HG02763 (cell line): ENCODE data around the gene TCEA2.

Experiments
- ATAC-seq: cut with Tn5 transposase; IDR thresholded peaks from one replicate; pipeline ENCODE4 v1.9.1; 2021; ENCODE audit warnings: mild to moderate bottlenecking, moderate library complexity; ENCODE audit not compliant: unreplicated experiment

Gene TCEA2

GRCh38 chr20:64063389-64064144 is 569 bp downstream of the TCEA2 start:
- no peak for ATAC-seq

- no peak for ATAC-seq
Observed at GRCh38 chr20:64064145-64064698, 1.2 kb downstream of the TCEA2 start.

- no peak for ATAC-seq
Observed at GRCh38 chr20:64065062-64065973, 2.3 kb downstream of the TCEA2 start.

- ATAC-seq = no peak
Observed at GRCh38 chr20:64065974-64066343, 3.0 kb downstream of the TCEA2 start.

- ATAC-seq = no peak
Observed at GRCh38 chr20:64067005-64067632, 4.1 kb downstream of the TCEA2 start.

- no peak for ATAC-seq
Observed at GRCh38 chr20:64067733-64068307, 4.8 kb downstream of the TCEA2 start.

- ATAC-seq = no peak
Observed at GRCh38 chr20:64068386-64069208, 5.6 kb downstream of the TCEA2 start.

GRCh38 chr20:64069209-64069613 is 6.2 kb downstream of the TCEA2 start:
- no peak for ATAC-seq

GRCh38 chr20:64069614-64070243 is 6.7 kb downstream of the TCEA2 start:
- ATAC-seq = no peak

GRCh38 chr20:64070244-64070993 is 7.4 kb downstream of the TCEA2 start:
- ATAC-seq = no peak

GRCh38 chr20:64071341-64072332 is 8.6 kb downstream of the TCEA2 start:
- ATAC-seq = no peak

GRCh38 chr20:64072498-64073063 is 9.6 kb downstream of the TCEA2 start:
- no peak for ATAC-seq

GRCh38 chr20:64073476-64074183 is 10.6 kb downstream of the TCEA2 start:
- ATAC-seq = no peak

GRCh38 chr20:64074184-64074789 is 11.3 kb downstream of the TCEA2 start:
- no peak for ATAC-seq

- ATAC-seq = no peak
Observed at GRCh38 chr20:64074963-64075362, 12.0 kb downstream of the TCEA2 start.

GRCh38 chr20:64075556-64075955 is 12.6 kb downstream of the TCEA2 start:
- no peak for ATAC-seq
